Liver (tissue), 9 donors: ENCODE results near the gene LANCL3. TPM values are rescaled to one million over a fixed set of nuclear protein-coding genes. Genes with fewer than 3 reads are reported as not detected.
"Not testable (repeated sequence)": the region's sequence is repeated elsewhere in the genome, so short reads cannot be mapped to it uniquely, and the experiment has no call there.

Experiments
- DNase-seq: peaks from one replicate; pipeline ENCODE4 v3.0.0-alpha.2; 2017; ENCODE audit warnings: low spot score
- H3K27ac ChIP-seq, 2 donors: one replicate each; pipeline ENCODE4 v1.7.0; 2013; ENCODE audit warnings: inconsistent platforms in 2 of 2, low read length in 2 of 2, control low read depth in 1 of 2, low read depth in 1 of 2, mild to moderate bottlenecking in 1 of 2
- H3K27me3 ChIP-seq, 4 donors: one replicate each; pipeline versions ENCODE4 v1.6.1 to v1.7.0; 2013; ENCODE audit warnings: low read length in 3 of 4, inconsistent platforms in 1 of 4, mild to moderate bottlenecking in 1 of 4, moderate library complexity in 1 of 4; ENCODE audit not compliant: control insufficient read depth in 4 of 4, insufficient read depth in 4 of 4
- H3K36me3 ChIP-seq, 4 donors: one replicate each; pipeline versions ENCODE4 v1.6.1 to v1.7.0; 2013; ENCODE audit warnings: low read length in 3 of 4, mild to moderate bottlenecking in 3 of 4, low read depth in 1 of 4, moderate library complexity in 1 of 4; ENCODE audit not compliant: control insufficient read depth in 4 of 4, insufficient read depth in 3 of 4
- H3K4me1 ChIP-seq, 4 donors: one replicate each; pipeline versions ENCODE4 v1.6.1 to v1.7.0; 2013; ENCODE audit warnings: low read length in 3 of 4, mild to moderate bottlenecking in 3 of 4, moderate library complexity in 1 of 4; ENCODE audit not compliant: control insufficient read depth in 4 of 4, insufficient read depth in 4 of 4
- H3K4me3 ChIP-seq, 3 donors: one replicate each; pipeline versions ENCODE4 v1.6.1 to v1.7.0; 2013; ENCODE audit warnings: low read length in 3 of 3, control low read depth in 1 of 3, low read depth in 1 of 3, mild to moderate bottlenecking in 1 of 3
- H3K9ac ChIP-seq, 2 donors: one replicate each; pipeline ENCODE4 v1.7.0; 2013; ENCODE audit warnings: low read length in 2 of 2, mild to moderate bottlenecking in 2 of 2, moderate library complexity in 2 of 2, control low read depth in 1 of 2, low read depth in 1 of 2
- H3K9me3 ChIP-seq, 4 donors: one replicate each; pipeline versions ENCODE4 v1.6.1 to v1.7.0; 2013; ENCODE audit warnings: low read length in 3 of 4; ENCODE audit not compliant: control insufficient read depth in 4 of 4
- EGR1 ChIP-seq, 2 donors: IDR thresholded peaks; 2 replicates each; pipeline ENCODE4 v1.6.1; 2016 to 2018; ENCODE audit warnings: antibody characterized with exemption in 2 of 2, low read depth in 2 of 2
- FOXA1 ChIP-seq: IDR thresholded peaks from 2 replicates; pipeline ENCODE4 v1.6.1; 2016; ENCODE audit warnings: antibody characterized with exemption
- FOXA2 ChIP-seq: IDR thresholded peaks from 2 replicates; pipeline ENCODE4 v1.6.1; 2016; ENCODE audit warnings: antibody characterized with exemption
- GABPA ChIP-seq, 2 donors: IDR thresholded peaks in 1 of 2; conservative IDR thresholded peaks in 1 of 2; 2 replicates each; pipeline ENCODE4 v1.6.1; 2016; ENCODE audit warnings: antibody characterized with exemption in 2 of 2, mild to moderate bottlenecking in 1 of 2, moderate library complexity in 1 of 2
- HNF4A ChIP-seq, 2 donors: conservative IDR thresholded peaks; 2 replicates each; pipeline ENCODE4 v1.6.1; 2016; ENCODE audit warnings: antibody characterized with exemption in 2 of 2, mild to moderate bottlenecking in 2 of 2
- HNF4G ChIP-seq: IDR thresholded peaks from 2 replicates; pipeline ENCODE4 v1.6.1; 2016; ENCODE audit warnings: antibody characterized with exemption
- JUND ChIP-seq, 2 donors: IDR thresholded peaks; 2 replicates each; pipeline ENCODE4 v1.6.1; 2016; ENCODE audit warnings: antibody characterized with exemption in 2 of 2
- MAX ChIP-seq: IDR thresholded peaks from 2 replicates; pipeline ENCODE4 v1.6.1; 2016; ENCODE audit warnings: antibody characterized with exemption
- NR2F2 ChIP-seq: IDR thresholded peaks from 2 replicates; pipeline ENCODE4 v1.6.1; 2016; ENCODE audit warnings: antibody characterized with exemption
- RAD21 ChIP-seq, 2 donors: IDR thresholded peaks; 2 replicates each; pipeline ENCODE4 v1.6.1; 2016; ENCODE audit warnings: antibody characterized with exemption in 2 of 2, mild to moderate bottlenecking in 2 of 2
- REST ChIP-seq: IDR thresholded peaks from 2 replicates; pipeline ENCODE4 v1.6.1; 2016; ENCODE audit warnings: antibody characterized with exemption, mild to moderate bottlenecking
- RXRA ChIP-seq, 2 donors: IDR thresholded peaks; 2 replicates each; pipeline ENCODE4 v1.6.1; 2017 to 2018; ENCODE audit warnings: antibody characterized with exemption in 2 of 2, mild to moderate bottlenecking in 1 of 2
- SP1 ChIP-seq: IDR thresholded peaks from 2 replicates; pipeline ENCODE4 v1.6.1; 2018; ENCODE audit warnings: antibody characterized with exemption, mild to moderate bottlenecking
- YY1 ChIP-seq: IDR thresholded peaks from 2 replicates; pipeline ENCODE4 v1.6.1; 2016; ENCODE audit warnings: antibody characterized with exemption, mild to moderate bottlenecking
- WGBS: extraction: QIAGEN DNeasy Blood & Tissue Kit; methylation state at CpG from one replicate; pipeline ENCODE4 v1.1.7; 2013; 5-methylcytosine and 5-hydroxymethylcytosine counted together
- polyA plus RNA-seq, 2 donors: library from polyadenylated mRNA; stranded (reverse) in 1 of 2; unstranded in 1 of 2; fragments of 200-250 nt in 1 of 2; fragments of >200 nt in 1 of 2; fragmentation: Nextera tagmentation in 1 of 2; extraction: Ambion mirVana in 1 of 2; gene quantifications; one replicate each; pipeline versions ENCODE4 v1.2.1 to v1.2.3, GENCODE V29; 2013 to 2015
- total RNA-seq, 2 donors: library from RNA; depleted of rRNA; stranded (reverse); fragments of >200 nt; gene quantifications; one replicate each; pipeline ENCODE4 v1.2.3, GENCODE V29; 2014
- TF ChIP-seq, protein P1 (sequence below): IDR thresholded peaks from 2 replicates; pipeline ENCODE4 v1.6.1; 2016; ENCODE audit warnings: antibody characterized with exemption
- TF ChIP-seq, protein P2 (sequence below): IDR thresholded peaks from 2 replicates; pipeline ENCODE4 v1.6.1; 2016; ENCODE audit warnings: antibody characterized with exemption
- TF ChIP-seq, protein P3 (sequence below): fragments of 150-350 bp; IDR thresholded peaks from 2 replicates; pipeline ENCODE4 v1.5.1; 2017; ENCODE audit warnings: improper control_type of control experiment, low read depth, low read length; ENCODE audit not compliant: missing input control
- donor health status: healthy.
- donor health status: healthy.
- donor health status: healthy.
- donor health status: healthy.
- donor health status: healthy.

LANCL3 gene
- total and polyA plus RNA-seq, 4 donors: under 0.01 to 2.1 (median 0.01) TPM; not detected in 1

DNA sequence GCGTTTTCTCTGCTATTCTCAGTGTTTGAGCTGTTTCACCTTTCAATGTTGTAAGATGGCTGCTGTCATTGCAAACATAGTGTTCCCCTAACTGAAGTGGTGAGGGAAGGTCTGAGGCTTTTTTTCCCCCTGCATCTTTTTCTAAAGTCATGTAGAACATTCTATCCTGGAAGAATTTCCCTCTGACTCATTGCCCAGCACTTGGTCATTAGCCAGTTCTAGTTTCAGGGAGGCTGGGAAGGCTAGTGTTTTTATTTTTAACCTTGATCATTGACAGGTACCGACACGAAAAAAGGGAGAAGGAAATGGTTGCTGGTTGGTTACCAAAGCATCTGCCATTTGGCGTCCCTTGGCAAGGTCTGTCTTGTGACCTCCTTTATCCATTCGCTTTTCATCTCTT, 6.6 kb downstream of the LANCL3 start (continued):
- TF ChIP-seq REST (no peak), FOXA2 (no peak), NR2F2 (no peak)
- TF ChIP-seq, protein P1, sequence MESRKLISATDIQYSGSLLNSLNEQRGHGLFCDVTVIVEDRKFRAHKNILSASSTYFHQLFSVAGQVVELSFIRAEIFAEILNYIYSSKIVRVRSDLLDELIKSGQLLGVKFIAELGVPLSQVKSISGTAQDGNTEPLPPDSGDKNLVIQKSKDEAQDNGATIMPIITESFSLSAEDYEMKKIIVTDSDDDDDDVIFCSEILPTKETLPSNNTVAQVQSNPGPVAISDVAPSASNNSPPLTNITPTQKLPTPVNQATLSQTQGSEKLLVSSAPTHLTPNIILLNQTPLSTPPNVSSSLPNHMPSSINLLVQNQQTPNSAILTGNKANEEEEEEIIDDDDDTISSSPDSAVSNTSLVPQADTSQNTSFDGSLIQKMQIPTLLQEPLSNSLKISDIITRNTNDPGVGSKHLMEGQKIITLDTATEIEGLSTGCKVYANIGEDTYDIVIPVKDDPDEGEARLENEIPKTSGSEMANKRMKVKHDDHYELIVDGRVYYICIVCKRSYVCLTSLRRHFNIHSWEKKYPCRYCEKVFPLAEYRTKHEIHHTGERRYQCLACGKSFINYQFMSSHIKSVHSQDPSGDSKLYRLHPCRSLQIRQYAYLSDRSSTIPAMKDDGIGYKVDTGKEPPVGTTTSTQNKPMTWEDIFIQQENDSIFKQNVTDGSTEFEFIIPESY: no peak

- H3K9ac ChIP-seq: no peak overlapping the region
- 63% methylated on average over 1 of the region's 1 CpG for WGBS
- H3K36me3 ChIP-seq: no peaks in the 10 kb centered on the region
- H3K27ac ChIP-seq: no peak overlapping the region
- H3K9me3 ChIP-seq: no peaks in the 10 kb centered on the region
- no peaks in the 10 kb centered on the region for H3K4me1 ChIP-seq
- H3K4me3 ChIP-seq: no peak overlapping the region
- no peak for DNase-seq
- no peak for TF ChIP-seq GABPA (IDR thresholded peaks at IDR 0.05 in 1 of 2, conservative IDR thresholded peaks at IDR 0.05 in 1 of 2)
- no peak for TF ChIP-seq RAD21 (IDR thresholded peaks at IDR 0.05)
- TF ChIP-seq YY1: no peak
- no peak for TF ChIP-seq HNF4A (conservative IDR thresholded peaks at IDR 0.05)
- H3K27me3 ChIP-seq: no peaks in the 10 kb centered on the region
Observed at GRCh38 chrX:37580080-37580479, 8.6 kb downstream of the LANCL3 start.

DNA sequence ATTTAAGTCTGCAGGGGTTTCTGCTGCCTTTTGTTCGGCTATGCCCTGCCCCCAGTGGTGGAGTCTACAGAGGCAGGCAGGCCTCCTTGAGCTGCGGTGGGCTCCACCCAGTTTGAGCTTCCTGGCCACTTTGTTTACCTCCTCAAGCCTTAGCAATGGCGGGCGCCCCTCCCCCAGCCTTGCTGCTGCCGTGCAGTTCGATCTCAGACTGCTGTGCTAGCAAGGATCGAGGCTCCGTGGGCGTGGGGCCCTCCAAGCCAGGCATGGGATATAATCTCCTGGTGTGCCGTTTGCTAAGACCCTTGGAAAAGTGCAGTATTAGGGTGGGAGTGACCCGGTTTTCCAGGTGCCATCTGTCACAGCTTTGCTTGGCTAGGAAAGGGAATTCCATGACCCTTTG, 15.9 kb downstream of the LANCL3 start:
- DNase-seq, H3K4me3 ChIP-seq, H3K9ac ChIP-seq, H3K9me3 ChIP-seq, H3K27me3 ChIP-seq, H3K27ac ChIP-seq, H3K36me3 ChIP-seq, H3K4me1 ChIP-seq: not testable (repeated sequence)
- WGBS: 93% methylated on average over 11 of the region's 11 CpGs

DNA sequence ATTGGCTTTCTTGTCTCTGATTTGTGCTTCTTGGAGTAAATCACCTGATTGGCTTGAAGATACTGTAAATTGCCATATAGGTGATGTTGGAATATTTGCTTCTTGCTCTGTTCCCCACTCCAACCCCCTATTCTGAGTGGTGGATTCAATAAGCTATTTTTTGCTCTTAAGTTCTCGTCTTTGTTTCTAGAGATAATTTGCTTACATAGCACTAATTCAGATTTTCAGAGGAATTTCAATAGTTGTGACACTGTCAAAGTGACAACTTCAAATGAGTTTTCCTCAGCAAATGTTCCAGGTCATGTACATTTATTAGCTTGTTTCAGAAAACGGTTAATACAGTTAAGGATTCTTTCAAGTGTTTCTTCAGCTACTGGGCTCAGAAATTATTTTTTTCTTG, 18.6 kb downstream of the LANCL3 start:
- TF ChIP-seq FOXA2 (no peak), SP1 (no peak), HNF4A (conservative IDR thresholded peaks at IDR 0.05) (no peak), FOXA1 (no peak), HNF4G (no peak), JUND (IDR thresholded peaks at IDR 0.05) (no peak), YY1 (no peak), EGR1 (IDR thresholded peaks at IDR 0.05; ENCODE audit: low read depth in 2 of 2) (no peak), GABPA (IDR thresholded peaks at IDR 0.05 in 1 of 2, conservative IDR thresholded peaks at IDR 0.05 in 1 of 2) (no peak), RAD21 (IDR thresholded peaks at IDR 0.05) (no peak), MAX (no peak), RXRA (IDR thresholded peaks at IDR 0.05) (no peak)
- TF ChIP-seq, protein P1: no peak
- TF ChIP-seq, protein P2, sequence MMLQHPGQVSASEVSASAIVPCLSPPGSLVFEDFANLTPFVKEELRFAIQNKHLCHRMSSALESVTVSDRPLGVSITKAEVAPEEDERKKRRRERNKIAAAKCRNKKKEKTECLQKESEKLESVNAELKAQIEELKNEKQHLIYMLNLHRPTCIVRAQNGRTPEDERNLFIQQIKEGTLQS: no peak
- TF ChIP-seq, protein P3, sequence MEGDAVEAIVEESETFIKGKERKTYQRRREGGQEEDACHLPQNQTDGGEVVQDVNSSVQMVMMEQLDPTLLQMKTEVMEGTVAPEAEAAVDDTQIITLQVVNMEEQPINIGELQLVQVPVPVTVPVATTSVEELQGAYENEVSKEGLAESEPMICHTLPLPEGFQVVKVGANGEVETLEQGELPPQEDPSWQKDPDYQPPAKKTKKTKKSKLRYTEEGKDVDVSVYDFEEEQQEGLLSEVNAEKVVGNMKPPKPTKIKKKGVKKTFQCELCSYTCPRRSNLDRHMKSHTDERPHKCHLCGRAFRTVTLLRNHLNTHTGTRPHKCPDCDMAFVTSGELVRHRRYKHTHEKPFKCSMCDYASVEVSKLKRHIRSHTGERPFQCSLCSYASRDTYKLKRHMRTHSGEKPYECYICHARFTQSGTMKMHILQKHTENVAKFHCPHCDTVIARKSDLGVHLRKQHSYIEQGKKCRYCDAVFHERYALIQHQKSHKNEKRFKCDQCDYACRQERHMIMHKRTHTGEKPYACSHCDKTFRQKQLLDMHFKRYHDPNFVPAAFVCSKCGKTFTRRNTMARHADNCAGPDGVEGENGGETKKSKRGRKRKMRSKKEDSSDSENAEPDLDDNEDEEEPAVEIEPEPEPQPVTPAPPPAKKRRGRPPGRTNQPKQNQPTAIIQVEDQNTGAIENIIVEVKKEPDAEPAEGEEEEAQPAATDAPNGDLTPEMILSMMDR: no peak
- 81% methylated on average over 2 of the region's 2 CpGs for WGBS

More for the DNA sequence above, 18.6 kb downstream of the LANCL3 start:
- Histone ChIP-seq H3K27me3 (no peaks in the 10 kb centered on the region), H3K9me3 (no peaks in the 10 kb centered on the region), H3K36me3 (no peaks in the 10 kb centered on the region), H3K4me3 (no peak overlapping the region), H3K27ac (no peak overlapping the region), H3K9ac (no peak overlapping the region), H3K4me1 (no peaks in the 10 kb centered on the region)
- no peak for DNase-seq
